T-helper 2 cell treated with Interferon-gamma antibody and Interleukin-4, amounts not matched to agents 100 ng/mL and 5 ng/mL, for 36 hours (primary cell): ENCODE measurements around the gene GID8. TPM values are rescaled to one million over a fixed set of nuclear protein-coding genes. Genes with fewer than 3 reads are reported as not detected.

ENCODE experiments used
- total RNA-seq: library from RNA; stranded (reverse); gene quantifications from 2 replicates; pipeline ENCODE4 v1.2.3, GENCODE V29; 2022

Gene GID8
- total RNA-seq, 1 donor from 2014 or later: 34.9 TPM

Other genes with a start within 250 kb of the GID8 start
- 0.23 and 0.34 TPM in 2 replicates for gene NTSR1, start 229.3 kb upstream of the GID8 start, total RNA-seq
- gene MRGBP, start 141.7 kb upstream of the GID8 start, total RNA-seq: 15.2 TPM in 2 replicates
- gene OGFR, start 133.3 kb upstream of the GID8 start, total RNA-seq: 77.5 and 79.2 TPM in 2 replicates
- 0.89 and 1.1 TPM in 2 replicates for gene COL9A3, start 121.1 kb upstream of the GID8 start, total RNA-seq
- gene TCFL5, start 76.3 kb upstream of the GID8 start, total RNA-seq: 7.2 and 7.5 TPM in 2 replicates
- 69.7 and 72.8 TPM in 2 replicates for gene DIDO1, start 11.6 kb upstream of the GID8 start, total RNA-seq
- gene SLC17A9, start 14.6 kb downstream of the GID8 start, total RNA-seq: 11.0 and 12.8 TPM in 2 replicates
- gene BHLHE23, start 68.8 kb downstream of the GID8 start, total RNA-seq: not detected in 2 replicates